Peyer's patch (tissue), 4 donors: ENCODE measurements around the gene EHD4. TPM values are rescaled to one million over a fixed set of nuclear protein-coding genes. Genes with fewer than 3 reads are reported as not detected.
A peak's percentile ranks its signal among the peaks of the same experiment; 100 is the strongest.

ENCODE experiments used
- DNase-seq, 3 donors: peaks; one replicate each; pipeline ENCODE4 v3.0.0-alpha.2; 2017 to 2019
- H3K27ac ChIP-seq, 4 donors: fragments of 200-600 bp; sonication (generic); one replicate each; pipeline ENCODE4 v1.5.1; 2016 to 2019
- H3K27me3 ChIP-seq, 2 donors: fragments of 200-600 bp; sonication (generic); one replicate each; pipeline ENCODE4 v1.5.1; 2019
- H3K36me3 ChIP-seq, 3 donors: fragments of 200-600 bp; sonication (generic); one replicate each; pipeline ENCODE4 v1.5.1; 2016 to 2019
- H3K4me1 ChIP-seq, 4 donors: fragments of 200-600 bp; sonication (generic); one replicate each; pipeline ENCODE4 v1.5.1; 2016 to 2019
- H3K4me3 ChIP-seq, 4 donors: fragments of 200-600 bp; sonication (generic); 1 replicate in 3 of 4; 2 replicates in 1 of 4; pipeline ENCODE4 v1.5.1; 2016 to 2019; ENCODE audit warnings: mild to moderate bottlenecking in 1 of 4
- H3K9me3 ChIP-seq, 4 donors: fragments of 200-600 bp; sonication (generic); one replicate each; pipeline ENCODE4 v1.5.1; 2016 to 2019; ENCODE audit warnings: mild to moderate bottlenecking in 1 of 4
- POLR2A ChIP-seq, 2 donors: fragments of 450-650 bp; IDR thresholded peaks; one replicate each; pipeline ENCODE4 v1.5.1; 2017; ENCODE audit warnings: antibody characterized with exemption in 2 of 2, mild to moderate bottlenecking in 2 of 2, moderate library complexity in 2 of 2
- total RNA-seq, 4 donors: library from RNA; depleted of rRNA; stranded (reverse); fragments of >200 nt; gene quantifications; one replicate each; pipeline ENCODE4 v1.1.0, GENCODE V29; 2016
- TF ChIP-seq, protein P1 (sequence below), 6 experiments: fragments of 450-650 bp in 4 of 6; fragments of 200-600 bp in 2 of 6; sonication (generic) in 1 of 6; IDR thresholded peaks; one replicate each; pipeline ENCODE4 v1.5.1; 2017 to 2019; ENCODE audit warnings: antibody characterized with exemption in 6 of 6, mild to moderate bottlenecking in 3 of 6, moderate library complexity in 1 of 6

EHD4 gene
- total RNA-seq, 4 donors from 2014 or later: 23.1 to 53.9 (median 34.9) TPM

GRCh38 chr15:41899854-41900442 lies 72.4 kb downstream of the EHD4 start:
- peaks cover 0 to 5% (median 2%) of the 10 kb centered on the region in 4 donors for H3K4me1 ChIP-seq
- DNase-seq: no peak
- TF ChIP-seq, protein P1, sequence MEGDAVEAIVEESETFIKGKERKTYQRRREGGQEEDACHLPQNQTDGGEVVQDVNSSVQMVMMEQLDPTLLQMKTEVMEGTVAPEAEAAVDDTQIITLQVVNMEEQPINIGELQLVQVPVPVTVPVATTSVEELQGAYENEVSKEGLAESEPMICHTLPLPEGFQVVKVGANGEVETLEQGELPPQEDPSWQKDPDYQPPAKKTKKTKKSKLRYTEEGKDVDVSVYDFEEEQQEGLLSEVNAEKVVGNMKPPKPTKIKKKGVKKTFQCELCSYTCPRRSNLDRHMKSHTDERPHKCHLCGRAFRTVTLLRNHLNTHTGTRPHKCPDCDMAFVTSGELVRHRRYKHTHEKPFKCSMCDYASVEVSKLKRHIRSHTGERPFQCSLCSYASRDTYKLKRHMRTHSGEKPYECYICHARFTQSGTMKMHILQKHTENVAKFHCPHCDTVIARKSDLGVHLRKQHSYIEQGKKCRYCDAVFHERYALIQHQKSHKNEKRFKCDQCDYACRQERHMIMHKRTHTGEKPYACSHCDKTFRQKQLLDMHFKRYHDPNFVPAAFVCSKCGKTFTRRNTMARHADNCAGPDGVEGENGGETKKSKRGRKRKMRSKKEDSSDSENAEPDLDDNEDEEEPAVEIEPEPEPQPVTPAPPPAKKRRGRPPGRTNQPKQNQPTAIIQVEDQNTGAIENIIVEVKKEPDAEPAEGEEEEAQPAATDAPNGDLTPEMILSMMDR (IDR thresholded peaks at IDR 0.05): no peak
- no peak for TF ChIP-seq POLR2A (IDR thresholded peaks at IDR 0.05)
- no peak overlapping the region for H3K27ac ChIP-seq
- no peaks in the 10 kb centered on the region for H3K9me3 ChIP-seq
- H3K4me3 ChIP-seq: no peak overlapping the region
- peaks cover 0 to 20% (median 0%) of the 10 kb centered on the region in 3 donors for H3K36me3 ChIP-seq
- H3K27me3 ChIP-seq: no peaks in the 10 kb centered on the region

DNA sequence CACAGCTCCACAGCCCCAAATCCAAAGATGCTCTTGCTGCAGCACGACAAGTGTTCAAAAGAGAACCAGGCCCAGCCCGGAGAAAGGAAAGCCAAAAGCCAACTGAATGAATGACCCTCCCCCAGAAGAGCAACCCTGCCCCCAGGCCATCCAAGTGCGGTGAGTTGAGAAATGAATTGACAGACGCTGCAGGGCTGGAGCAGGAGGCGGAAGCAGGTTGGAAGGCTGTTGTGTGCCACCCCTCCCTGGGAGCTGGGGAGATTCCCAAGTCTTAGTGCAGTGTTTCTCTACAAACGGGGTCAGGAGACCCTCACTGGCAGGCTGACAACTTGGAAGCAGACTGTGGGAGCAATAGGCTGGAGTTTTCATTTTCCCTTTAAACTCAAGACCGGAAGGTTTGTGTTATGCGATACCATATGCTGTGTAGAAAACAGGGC lies 75.0 kb downstream of the EHD4 start:
- H3K36me3 ChIP-seq: peaks cover 0 to 20% (median 0%) of the 10 kb centered on the region in 3 donors
- DNase-seq: no peak
- H3K4me1 ChIP-seq: peaks cover 0 to 18% (median 13%) of the 10 kb centered on the region in 4 donors
- no peaks in the 10 kb centered on the region for H3K27me3 ChIP-seq
- no peak for TF ChIP-seq POLR2A (IDR thresholded peaks at IDR 0.05)
- TF ChIP-seq, protein P1 (IDR thresholded peaks at IDR 0.05): no peak
- H3K27ac ChIP-seq: no peak overlapping the region
- no peak overlapping the region for H3K4me3 ChIP-seq
- no peaks in the 10 kb centered on the region for H3K9me3 ChIP-seq

DNA sequence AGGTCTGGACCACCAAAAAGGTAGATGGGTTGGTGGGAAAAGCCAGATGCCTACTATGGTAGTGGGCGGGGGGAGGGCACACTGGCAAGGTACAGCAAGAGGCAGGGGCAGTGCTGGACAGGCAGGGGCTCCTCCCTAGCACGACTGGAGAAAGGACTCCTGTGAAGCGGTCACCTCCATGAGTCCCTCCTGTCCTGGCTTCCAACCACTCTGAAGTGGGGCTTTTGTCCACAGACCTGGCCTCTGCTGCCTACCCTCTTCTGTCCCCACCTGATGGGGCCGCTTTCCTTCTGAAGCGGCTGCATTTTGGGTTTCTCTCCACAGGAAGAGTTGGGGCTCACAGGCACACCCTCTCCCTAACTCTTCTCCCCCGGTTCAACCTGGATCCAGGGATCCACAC lies 75.8 kb downstream of the EHD4 start:
- Histone ChIP-seq H3K4me3 (no peak overlapping the region), H3K9me3 (no peaks in the 10 kb centered on the region), H3K4me1 (peaks cover 0 to 18% (median 13%) of the 10 kb centered on the region in 4 donors), H3K27me3 (no peaks in the 10 kb centered on the region), H3K27ac (no peak overlapping the region), H3K36me3 (peaks cover 0 to 20% (median 0%) of the 10 kb centered on the region in 3 donors)
- TF ChIP-seq, protein P1 (IDR thresholded peaks at IDR 0.05): no peak
- no peak for TF ChIP-seq POLR2A (IDR thresholded peaks at IDR 0.05)
- no peak for DNase-seq

GRCh38 chr15:41895957-41896356 lies 76.4 kb downstream of the EHD4 start:
- DNase-seq: no peak
- Histone ChIP-seq H3K4me1 (peaks cover 0 to 18% (median 13%) of the 10 kb centered on the region in 4 donors), H3K27ac (peak overlapping the region in 1 of 4 donors; percentile 76), H3K9me3 (no peaks in the 10 kb centered on the region), H3K4me3 (no peak overlapping the region), H3K36me3 (peaks cover 0 to 17% (median 0%) of the 10 kb centered on the region in 3 donors), H3K27me3 (no peaks in the 10 kb centered on the region)
- TF ChIP-seq, protein P1 (IDR thresholded peaks at IDR 0.05): no peak
- TF ChIP-seq POLR2A (IDR thresholded peaks at IDR 0.05): no peak

- H3K27me3 ChIP-seq: no peaks in the 10 kb centered on the region
- H3K9me3 ChIP-seq: no peaks in the 10 kb centered on the region
- no peak overlapping the region for H3K4me3 ChIP-seq
- peak overlapping the region; percentile 43 to 76 (median 51) for H3K27ac ChIP-seq
- H3K4me1 ChIP-seq: peaks cover 0 to 18% (median 13%) of the 10 kb centered on the region in 4 donors
- H3K36me3 ChIP-seq: peaks cover 0 to 12% (median 0%) of the 10 kb centered on the region in 3 donors
- no peak for DNase-seq
- no peak for TF ChIP-seq POLR2A (IDR thresholded peaks at IDR 0.05)
- TF ChIP-seq, protein P1 (IDR thresholded peaks at IDR 0.05): no peak
Observed at GRCh38 chr15:41895491-41895890, 76.9 kb downstream of the EHD4 start.
